Measurements from ENCODE around the gene ZNF346.

Gene ZNF346

GRCh38 chr5:177070536-177071191 lies 48.2 kb downstream of the ZNF346 start:
- DNase-seq = no peak

GRCh38 chr5:177071666-177072385 lies 49.3 kb downstream of the ZNF346 start:
- peak in 1 of 2 experiments; percentile 63 for DNase-seq

- no peak for DNase-seq
These were observed 54.8 kb downstream of the ZNF346 start for GRCh38 chr5:177077335-177077734.

GRCh38 chr5:177079606-177080005 lies 57.1 kb downstream of the ZNF346 start:
- DNase-seq = no peak

GRCh38 chr5:177080265-177080664 lies 57.8 kb downstream of the ZNF346 start:
- no peak for DNase-seq

- DNase-seq = no peak
These were observed 59.4 kb downstream of the ZNF346 start for GRCh38 chr5:177081859-177082258.

GRCh38 chr5:177083357-177083756 lies 60.9 kb downstream of the ZNF346 start:
- DNase-seq = no peak

- DNase-seq = no peak
These were observed 61.7 kb downstream of the ZNF346 start for GRCh38 chr5:177084175-177084574.

GRCh38 chr5:177085985-177086653 lies 63.6 kb downstream of the ZNF346 start:
- no peak for DNase-seq

GRCh38 chr5:177086654-177087397 lies 64.3 kb downstream of the ZNF346 start, which contains the start of gene FGFR4:
TSS of gene FGFR4 (plus strand) at chr5:177086915. CDS start at chr5:177089603, 2,688 bp downstream.
- no peak for DNase-seq

- no peak for DNase-seq
These were observed 65.0 kb downstream of the ZNF346 start for GRCh38 chr5:177087398-177088005.

GRCh38 chr5:177089127-177089526 lies 66.6 kb downstream of the ZNF346 start:
- no peak for DNase-seq

GRCh38 chr5:177089825-177090641 lies 67.5 kb downstream of the ZNF346 start:
- no peak for DNase-seq

GRCh38 chr5:177090813-177091212 lies 68.3 kb downstream of the ZNF346 start:
- no peak for DNase-seq

GRCh38 chr5:177091232-177091631 lies 68.7 kb downstream of the ZNF346 start:
- DNase-seq = no peak

GRCh38 chr5:177092178-177093081 lies 69.9 kb downstream of the ZNF346 start:
- DNase-seq = no peak

- no peak for DNase-seq
These were observed 70.7 kb downstream of the ZNF346 start for GRCh38 chr5:177093082-177093712.

- no peak for DNase-seq
These were observed 71.3 kb downstream of the ZNF346 start for GRCh38 chr5:177093803-177094202.

- DNase-seq = no peak
These were observed 72.0 kb downstream of the ZNF346 start for GRCh38 chr5:177094224-177095087.
